HepG2 (cell line): Measurements from ENCODE around the gene MRNIP. TPM values are rescaled to one million over a fixed set of nuclear protein-coding genes. Genes with fewer than 3 reads are reported as not detected.
A peak's percentile ranks its signal among the peaks of the same experiment; 100 is the strongest.

ENCODE experiments used
- ATAC-seq: fragments of 200-7000 bp; cut with Tn5 transposase; 3 replicates; pipeline ENCODE4 v1.9.1; 2020; ENCODE audit warnings: mild to moderate bottlenecking, moderate library complexity
- BruUV-seq: library from RNA; stranded (reverse); fragments of 400-500 nt; replicated peaks from 2 replicates; lab custom pipeline; 2021; lab: Mats Ljungman, UMichigan
- CTCF ChIA-PET: fragments of 300-600 bp; formaldehyde crosslinking; extraction: SDS; loops from one replicate; lab custom pipeline; 2021; ENCODE audit warnings: low total read pairs, inconsistent platforms, low intra/inter-chr PET ratio; lab: Yijun Ruan, JAX
- POLR2A ChIA-PET: fragments of 350-600 bp; sonication (Branson Sonifier 250); formaldehyde crosslinking; loops from one replicate; lab custom pipeline; 2020; ENCODE audit warnings: antibody characterized with exemption, inconsistent platforms; lab: Yijun Ruan, JAX
- DNase-seq: peaks from one replicate; pipeline ENCODE4 v3.0.0-alpha.2; 2015; ENCODE audit warnings: low spot score
- FAIRE-seq: peaks from 3 replicates; lab custom pipeline; 2011; peaks lifted over from hg19 to GRCh38; lab: Jason Lieb, UNC
- H2AFZ ChIP-seq: one replicate; pipeline ENCODE4 v1.6.1; 2011; ENCODE audit warnings: low read length, inconsistent platforms
- H3K27ac ChIP-seq: fragments of 300-600 bp; 3 replicates; pipeline ENCODE4 v1.8.0; 2011; ENCODE audit warnings: mixed run types, mild to moderate bottlenecking, mixed read lengths, low read length, inconsistent platforms; ENCODE audit not compliant: insufficient read depth; ENCODE audit errors: extremely low read length
- H3K27me3 ChIP-seq, 2 experiments: fragments of 200-600 bp in 1 of 2; 2 replicates in 1 of 2; 3 replicates in 1 of 2; pipeline versions ENCODE4 v1.6.0 to v1.8.0; 2011; ENCODE audit warnings: low read length in 2 of 2, mild to moderate bottlenecking in 2 of 2, moderate library complexity in 2 of 2, inconsistent platforms in 1 of 2; ENCODE audit not compliant: insufficient read depth in 2 of 2, control insufficient read depth in 1 of 2
- H3K36me3 ChIP-seq, 2 experiments: fragments of 200-600 bp in 1 of 2; replicated peaks in 1 of 2; 2 replicates in 1 of 2; 3 replicates in 1 of 2; pipeline versions ENCODE4 v1.5.1 to v1.8.0; 2011; ENCODE audit warnings: low read length in 2 of 2, inconsistent platforms in 1 of 2; ENCODE audit not compliant: insufficient read depth in 2 of 2, control insufficient read depth in 1 of 2
- H3K4me1 ChIP-seq: 2 replicates; pipeline ENCODE4 v1.5.1; 2012; ENCODE audit warnings: low read length, inconsistent platforms; ENCODE audit not compliant: insufficient read depth
- H3K4me2 ChIP-seq: 2 replicates; pipeline ENCODE4 v1.6.0; 2011; ENCODE audit warnings: low read depth, low read length, inconsistent platforms
- H3K4me3 ChIP-seq, 3 experiments: fragments of 200-600 bp in 1 of 3; sonication (generic), shearing (Covaris generic) in 1 of 3; replicated peaks in 1 of 3; 2 replicates each; pipeline ENCODE4 v1.5.1; 2011 to 2016; ENCODE audit warnings: low read length in 3 of 3, inconsistent platforms in 2 of 3, low read depth in 2 of 3, mild to moderate bottlenecking in 2 of 3, control low read depth in 1 of 3, mixed read lengths in 1 of 3; ENCODE audit not compliant: insufficient read depth in 1 of 3
- H3K79me2 ChIP-seq: one replicate; pipeline ENCODE4 v1.6.1; 2011; ENCODE audit warnings: low read length, inconsistent platforms; ENCODE audit not compliant: insufficient read depth
- H3K9ac ChIP-seq: 2 replicates; pipeline ENCODE4 v1.6.0; 2011; ENCODE audit warnings: mild to moderate bottlenecking, low read depth, low read length, inconsistent platforms; ENCODE audit not compliant: insufficient read depth
- H3K9me3 ChIP-seq: 2 replicates; pipeline ENCODE4 v1.5.1; 2012; ENCODE audit warnings: mild to moderate bottlenecking, low read length
- H4K20me1 ChIP-seq: 2 replicates; pipeline ENCODE4 v1.6.0; 2011; ENCODE audit warnings: inconsistent platforms, mild to moderate bottlenecking, low read length, moderate library complexity; ENCODE audit not compliant: insufficient read depth
- ADNP ChIP-seq: sonication (generic); formaldehyde crosslinking; IDR thresholded peaks from 2 replicates; pipeline ENCODE4 v1.4.0; 2020; ENCODE audit warnings: missing genetic modification reagents
- ELF3 ChIP-seq: IDR thresholded peaks from 2 replicates; pipeline ENCODE4 v1.6.1; 2016; ENCODE audit warnings: missing genetic modification reagents, missing compliant biosample characterization
- MAFK ChIP-seq, 2 experiments: IDR thresholded peaks in 1 of 2; conservative IDR thresholded peaks in 1 of 2; 2 replicates each; pipeline ENCODE4 v1.6.1; 2011; ENCODE audit warnings: improper control_type of control experiment in 2 of 2, low read length in 2 of 2
- ZNF207 ChIP-seq: fragments of 450-650 bp; IDR thresholded peaks from 2 replicates; pipeline ENCODE4 v1.6.1; 2016; ENCODE audit warnings: antibody characterized with exemption, borderline replicate concordance
- ZNF317 ChIP-seq: sonication (generic); formaldehyde crosslinking; IDR thresholded peaks from 2 replicates; pipeline ENCODE4 v1.5.0; 2020; ENCODE audit warnings: mild to moderate bottlenecking, missing genetic modification reagents
- WGBS: methylation state at CpG from one replicate; pipeline ENCODE4 v1.1.6; 2017; ENCODE audit warnings: low lambda C conversion rate; 5-methylcytosine and 5-hydroxymethylcytosine counted together
- in situ Hi-C: cut with HindIII; loops from 2 replicates; pipeline ENCODE4 v1.10.0; 2017; ENCODE audit warnings: low pct_unique_long_range_greater_than_20kb; ENCODE audit not compliant: extremely low pct_ligation_motif_present
- intact Hi-C: fragments of 100-400 bp; cut with micrococcal nuclease; formaldehyde crosslinking; loops from one replicate; pipeline ENCODE4 v1.10.0; 2022; ENCODE audit not compliant: unreplicated experiment
- polyA plus RNA-seq, 8 experiments: library from polyadenylated mRNA; depleted of rRNA in 3 of 8; stranded (reverse) in 7 of 8; unstranded in 1 of 8; fragments of >200 nt; fragmentation: Illumina TruSeq in 4 of 8; extraction: Trizol in 4 of 8; gene quantifications; 2 replicates each; pipeline versions ENCODE4 v1.2.1 to v1.2.3, GENCODE V29; 2011 to 2016; ENCODE audit warnings: low read depth in 4 of 8, missing spikeins in 1 of 8, mixed read lengths in 1 of 8; ENCODE audit not compliant: insufficient read depth in 1 of 8
- total RNA-seq, 5 experiments: library from RNA; depleted of rRNA; stranded (reverse); fragments of >200 nt; fragmentation: Illumina TruSeq; extraction: Trizol; gene quantifications; 2 replicates each; pipeline ENCODE4 v1.2.3, GENCODE V29; 2016; ENCODE audit warnings: low read depth in 1 of 5
- TF ChIP-seq, protein P1 (sequence below): sonication (generic); formaldehyde crosslinking; IDR thresholded peaks from 2 replicates; pipeline ENCODE4 v1.4.0; 2020; ENCODE audit warnings: mild to moderate bottlenecking, missing genetic modification reagents
- TF ChIP-seq, protein P2 (sequence below): sonication (generic); formaldehyde crosslinking; IDR thresholded peaks from 2 replicates; pipeline ENCODE4 v1.5.0; 2020; ENCODE audit warnings: mild to moderate bottlenecking, low read depth, missing genetic modification reagents, borderline replicate concordance
- TF ChIP-seq, protein P3 (sequence below): sonication (generic); formaldehyde crosslinking; IDR thresholded peaks from 2 replicates; pipeline ENCODE4 v1.4.0; 2020; ENCODE audit warnings: missing genetic modification reagents
- TF ChIP-seq, protein P4 (sequence below): sonication (generic); formaldehyde crosslinking; IDR thresholded peaks from 2 replicates; pipeline ENCODE4 v1.5.1; 2020; ENCODE audit warnings: mild to moderate bottlenecking, missing genetic modification reagents, moderate library complexity
- TF ChIP-seq, protein P5 (sequence below): sonication (generic); formaldehyde crosslinking; IDR thresholded peaks from 2 replicates; pipeline ENCODE4 v1.9.0; 2021; ENCODE audit warnings: missing genetic modification reagents, borderline replicate concordance

MRNIP gene
- total and polyA plus RNA-seq, 2 of the 13 experiments (the other 11 are each of a cell fraction or from before 2014, with no cell fraction given): 15.5 to 34.1 TPM

DNA sequence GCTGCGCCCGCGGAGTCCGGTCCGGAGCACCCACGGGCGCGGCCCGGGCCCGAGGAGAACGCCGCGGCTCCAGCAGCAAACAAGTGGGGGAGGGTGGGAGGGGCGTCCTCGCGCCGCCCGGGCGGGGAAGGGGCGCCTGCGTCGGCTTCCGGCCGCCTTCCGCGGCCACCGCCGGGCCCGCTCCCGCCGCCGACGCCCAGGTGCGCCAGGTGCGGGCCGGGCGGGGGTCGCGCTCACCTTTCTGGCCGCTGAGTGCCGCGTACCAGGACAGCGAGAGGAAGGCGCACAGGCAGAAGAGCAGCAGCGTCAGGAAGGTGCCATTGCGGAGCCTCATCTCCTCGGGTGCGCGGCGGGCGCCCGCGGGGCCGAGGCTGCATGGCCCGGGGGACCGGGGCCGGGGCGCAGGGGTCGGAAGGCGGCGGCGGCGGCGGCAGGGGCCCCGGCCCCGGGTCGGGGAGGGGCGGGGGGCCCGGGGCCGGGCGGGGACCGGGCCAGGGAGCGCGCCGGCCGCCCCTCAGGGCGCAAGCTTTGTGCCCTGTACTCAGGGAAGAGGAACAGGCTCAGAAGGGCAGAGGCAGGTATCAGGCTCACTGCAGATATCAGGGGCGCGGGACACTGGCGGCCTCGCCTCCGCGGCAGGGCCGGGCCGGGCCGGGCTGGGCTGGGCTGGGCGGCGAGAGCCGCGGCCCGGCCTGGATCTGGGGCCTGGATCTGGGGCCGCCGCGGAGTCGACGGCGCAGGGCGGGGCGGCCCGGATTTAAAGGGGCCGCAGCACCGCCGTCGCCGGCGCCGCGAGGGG is 52.2 kb downstream of the MRNIP start, which contains the start of gene MGAT4B:
Gene MGAT4B (minus strand): TSS at position 617 of the 799 bp plus-strand sequence. CDS start 283 bp downstream, at position 334.
- H3K4me1 ChIP-seq: peaks cover 43% of the 10 kb centered on the region
- H3K9me3 ChIP-seq: no peaks in the 10 kb centered on the region
- H3K9ac ChIP-seq: peak within 1 kb of the TSS; percentile 86
- FAIRE-seq (no peak), DNase-seq (no peak), ATAC-seq (peak; percentile 63)
- no peaks in the 10 kb centered on the region for H3K27me3 ChIP-seq
- POLR2A ChIA-PET: interaction anchor here (0.6 to 8.6 kb wide), 8 partner anchors 12 to 106 kb away, joined by 3 to 115 read pairs (median 6); partner anchors contain the start of genes SQSTM1 and TBC1D9B
- CTCF ChIA-PET: no interaction called here
- peaks cover 6 to 7% of the 10 kb centered on the region in 2 experiments; a peak in 2 of 5 replicates for H3K36me3 ChIP-seq
- H3K4me3 ChIP-seq: peak within 1 kb of the TSS; percentile 60 to 95 (median 82)
- in situ Hi-C loops: no loop called here
- under 1% methylated on average over 36 of the region's 108 CpGs for WGBS
- peak within 1 kb of the TSS; percentile 89 for H3K27ac ChIP-seq
- peak within 1 kb of the TSS; percentile 77 for H3K4me2 ChIP-seq
- no peak within 1 kb of the TSS for H2AFZ ChIP-seq
- H3K79me2 ChIP-seq: peaks cover 27% of the 10 kb centered on the region
- H4K20me1 ChIP-seq: peaks cover 17% of the 10 kb centered on the region; the same call in 1 of the 2 replicates
- BruUV-seq: no TSS peak
- intact Hi-C loops: no loop called here
- TF ChIP-seq ELF3 (CRISPR knock-in tag) (no peak), ZNF207 (no peak), ADNP (CRISPR knock-in tag) (no peak), ZNF317 (CRISPR knock-in tag) (no peak), MAFK (conservative IDR thresholded peaks at IDR 0.05 in 1 of 2, IDR thresholded peaks at IDR 0.05 in 1 of 2; ENCODE audit: low read length in 2 of 2) (no peak)
- TF ChIP-seq, protein P1, sequence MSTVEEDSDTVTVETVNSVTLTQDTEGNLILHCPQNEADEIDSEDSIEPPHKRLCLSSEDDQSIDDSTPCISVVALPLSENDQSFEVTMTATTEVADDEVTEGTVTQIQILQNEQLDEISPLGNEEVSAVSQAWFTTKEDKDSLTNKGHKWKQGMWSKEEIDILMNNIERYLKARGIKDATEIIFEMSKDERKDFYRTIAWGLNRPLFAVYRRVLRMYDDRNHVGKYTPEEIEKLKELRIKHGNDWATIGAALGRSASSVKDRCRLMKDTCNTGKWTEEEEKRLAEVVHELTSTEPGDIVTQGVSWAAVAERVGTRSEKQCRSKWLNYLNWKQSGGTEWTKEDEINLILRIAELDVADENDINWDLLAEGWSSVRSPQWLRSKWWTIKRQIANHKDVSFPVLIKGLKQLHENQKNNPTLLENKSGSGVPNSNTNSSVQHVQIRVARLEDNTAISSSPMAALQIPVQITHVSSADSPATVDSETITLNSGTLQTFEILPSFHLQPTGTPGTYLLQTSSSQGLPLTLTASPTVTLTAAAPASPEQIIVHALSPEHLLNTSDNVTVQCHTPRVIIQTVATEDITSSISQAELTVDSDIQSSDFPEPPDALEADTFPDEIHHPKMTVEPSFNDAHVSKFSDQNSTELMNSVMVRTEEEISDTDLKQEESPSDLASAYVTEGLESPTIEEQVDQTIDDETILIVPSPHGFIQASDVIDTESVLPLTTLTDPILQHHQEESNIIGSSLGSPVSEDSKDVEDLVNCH (CRISPR knock-in tag): no peak
- TF ChIP-seq, protein P2, sequence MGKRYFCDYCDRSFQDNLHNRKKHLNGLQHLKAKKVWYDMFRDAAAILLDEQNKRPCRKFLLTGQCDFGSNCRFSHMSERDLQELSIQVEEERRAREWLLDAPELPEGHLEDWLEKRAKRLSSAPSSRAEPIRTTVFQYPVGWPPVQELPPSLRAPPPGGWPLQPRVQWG: no peak
- TF ChIP-seq, protein P3, sequence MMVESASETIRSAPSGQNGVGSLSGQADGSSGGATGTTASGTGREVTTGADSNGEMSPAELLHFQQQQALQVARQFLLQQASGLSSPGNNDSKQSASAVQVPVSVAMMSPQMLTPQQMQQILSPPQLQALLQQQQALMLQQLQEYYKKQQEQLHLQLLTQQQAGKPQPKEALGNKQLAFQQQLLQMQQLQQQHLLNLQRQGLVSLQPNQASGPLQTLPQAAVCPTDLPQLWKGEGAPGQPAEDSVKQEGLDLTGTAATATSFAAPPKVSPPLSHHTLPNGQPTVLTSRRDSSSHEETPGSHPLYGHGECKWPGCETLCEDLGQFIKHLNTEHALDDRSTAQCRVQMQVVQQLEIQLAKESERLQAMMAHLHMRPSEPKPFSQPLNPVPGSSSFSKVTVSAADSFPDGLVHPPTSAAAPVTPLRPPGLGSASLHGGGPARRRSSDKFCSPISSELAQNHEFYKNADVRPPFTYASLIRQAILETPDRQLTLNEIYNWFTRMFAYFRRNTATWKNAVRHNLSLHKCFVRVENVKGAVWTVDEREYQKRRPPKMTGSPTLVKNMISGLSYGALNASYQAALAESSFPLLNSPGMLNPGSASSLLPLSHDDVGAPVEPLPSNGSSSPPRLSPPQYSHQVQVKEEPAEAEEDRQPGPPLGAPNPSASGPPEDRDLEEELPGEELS (CRISPR knock-in tag): no peak
- TF ChIP-seq, protein P4, sequence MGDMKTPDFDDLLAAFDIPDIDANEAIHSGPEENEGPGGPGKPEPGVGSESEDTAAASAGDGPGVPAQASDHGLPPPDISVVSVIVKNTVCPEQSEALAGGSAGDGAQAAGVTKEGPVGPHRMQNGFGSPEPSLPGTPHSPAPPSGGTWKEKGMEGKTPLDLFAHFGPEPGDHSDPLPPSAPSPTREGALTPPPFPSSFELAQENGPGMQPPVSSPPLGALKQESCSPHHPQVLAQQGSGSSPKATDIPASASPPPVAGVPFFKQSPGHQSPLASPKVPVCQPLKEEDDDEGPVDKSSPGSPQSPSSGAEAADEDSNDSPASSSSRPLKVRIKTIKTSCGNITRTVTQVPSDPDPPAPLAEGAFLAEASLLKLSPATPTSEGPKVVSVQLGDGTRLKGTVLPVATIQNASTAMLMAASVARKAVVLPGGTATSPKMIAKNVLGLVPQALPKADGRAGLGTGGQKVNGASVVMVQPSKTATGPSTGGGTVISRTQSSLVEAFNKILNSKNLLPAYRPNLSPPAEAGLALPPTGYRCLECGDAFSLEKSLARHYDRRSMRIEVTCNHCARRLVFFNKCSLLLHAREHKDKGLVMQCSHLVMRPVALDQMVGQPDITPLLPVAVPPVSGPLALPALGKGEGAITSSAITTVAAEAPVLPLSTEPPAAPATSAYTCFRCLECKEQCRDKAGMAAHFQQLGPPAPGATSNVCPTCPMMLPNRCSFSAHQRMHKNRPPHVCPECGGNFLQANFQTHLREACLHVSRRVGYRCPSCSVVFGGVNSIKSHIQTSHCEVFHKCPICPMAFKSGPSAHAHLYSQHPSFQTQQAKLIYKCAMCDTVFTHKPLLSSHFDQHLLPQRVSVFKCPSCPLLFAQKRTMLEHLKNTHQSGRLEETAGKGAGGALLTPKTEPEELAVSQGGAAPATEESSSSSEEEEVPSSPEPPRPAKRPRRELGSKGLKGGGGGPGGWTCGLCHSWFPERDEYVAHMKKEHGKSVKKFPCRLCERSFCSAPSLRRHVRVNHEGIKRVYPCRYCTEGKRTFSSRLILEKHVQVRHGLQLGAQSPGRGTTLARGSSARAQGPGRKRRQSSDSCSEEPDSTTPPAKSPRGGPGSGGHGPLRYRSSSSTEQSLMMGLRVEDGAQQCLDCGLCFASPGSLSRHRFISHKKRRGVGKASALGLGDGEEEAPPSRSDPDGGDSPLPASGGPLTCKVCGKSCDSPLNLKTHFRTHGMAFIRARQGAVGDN (CRISPR knock-in tag): no peak
- TF ChIP-seq, protein P5, sequence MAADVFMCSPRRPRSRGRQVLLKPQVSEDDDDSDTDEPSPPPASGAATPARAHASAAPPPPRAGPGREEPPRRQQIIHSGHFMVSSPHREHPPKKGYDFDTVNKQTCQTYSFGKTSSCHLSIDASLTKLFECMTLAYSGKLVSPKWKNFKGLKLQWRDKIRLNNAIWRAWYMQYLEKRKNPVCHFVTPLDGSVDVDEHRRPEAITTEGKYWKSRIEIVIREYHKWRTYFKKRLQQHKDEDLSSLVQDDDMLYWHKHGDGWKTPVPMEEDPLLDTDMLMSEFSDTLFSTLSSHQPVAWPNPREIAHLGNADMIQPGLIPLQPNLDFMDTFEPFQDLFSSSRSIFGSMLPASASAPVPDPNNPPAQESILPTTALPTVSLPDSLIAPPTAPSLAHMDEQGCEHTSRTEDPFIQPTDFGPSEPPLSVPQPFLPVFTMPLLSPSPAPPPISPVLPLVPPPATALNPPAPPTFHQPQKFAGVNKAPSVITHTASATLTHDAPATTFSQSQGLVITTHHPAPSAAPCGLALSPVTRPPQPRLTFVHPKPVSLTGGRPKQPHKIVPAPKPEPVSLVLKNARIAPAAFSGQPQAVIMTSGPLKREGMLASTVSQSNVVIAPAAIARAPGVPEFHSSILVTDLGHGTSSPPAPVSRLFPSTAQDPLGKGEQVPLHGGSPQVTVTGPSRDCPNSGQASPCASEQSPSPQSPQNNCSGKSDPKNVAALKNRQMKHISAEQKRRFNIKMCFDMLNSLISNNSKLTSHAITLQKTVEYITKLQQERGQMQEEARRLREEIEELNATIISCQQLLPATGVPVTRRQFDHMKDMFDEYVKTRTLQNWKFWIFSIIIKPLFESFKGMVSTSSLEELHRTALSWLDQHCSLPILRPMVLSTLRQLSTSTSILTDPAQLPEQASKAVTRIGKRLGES (CRISPR knock-in tag): no peak
